WTC11 (cell line): ENCODE results near the gene AGAP1. TPM values are rescaled to one million over a fixed set of nuclear protein-coding genes. Genes with fewer than 3 reads are reported as not detected.

Experiments used
- ATAC-seq: fragments of 200-7000 bp; cut with Tn5 transposase; 2 replicates; pipeline ENCODE4 v1.10.0; 2021; ENCODE audit warnings: mild to moderate bottlenecking, moderate library complexity
- CTCF ChIA-PET: fragments of 300-600 bp; sonication (Branson Sonifier 250); formaldehyde crosslinking; loops from one replicate; lab custom pipeline; 2021; ENCODE audit warnings: antibody characterized with exemption; lab: Charles Lee
- POLR2A ChIA-PET: fragments of 350-600 bp; sonication (Branson Sonifier 250); formaldehyde crosslinking; loops from one replicate; lab custom pipeline; 2021; ENCODE audit warnings: antibody characterized with exemption; lab: Charles Lee
- DNase-seq: peaks from one replicate; pipeline ENCODE4 v3.0.0; 2021; ENCODE audit warnings: low spot score
- H3K27ac Mint-ChIP-seq: 2 replicates; pipeline ENCODE4 v1.8.0; 2021; ENCODE audit warnings: mixed read lengths
- H3K27me3 Mint-ChIP-seq: 2 replicates; pipeline ENCODE4 v1.8.0; 2021; ENCODE audit warnings: low read depth, mild to moderate bottlenecking, moderate library complexity, mixed read lengths
- H3K36me3 Mint-ChIP-seq: 2 replicates; pipeline ENCODE4 v1.8.0; 2021; ENCODE audit warnings: mixed read lengths
- H3K4me1 Mint-ChIP-seq: 2 replicates; pipeline ENCODE4 v1.8.0; 2022; ENCODE audit warnings: mixed read lengths
- H3K4me3 Mint-ChIP-seq: 2 replicates; pipeline ENCODE4 v1.8.0; 2021; ENCODE audit warnings: mild to moderate bottlenecking, moderate library complexity, mixed read lengths
- H3K9me3 Mint-ChIP-seq: 2 replicates; pipeline ENCODE4 v1.8.0; 2021; ENCODE audit warnings: mixed read lengths
- ATF1 ChIP-seq: sonication (generic); formaldehyde crosslinking; IDR thresholded peaks from 2 replicates; pipeline ENCODE4 v1.8.1; 2023; ENCODE audit warnings: mild to moderate bottlenecking, moderate library complexity, missing genetic modification reagents
- ATF6 ChIP-seq: sonication (generic); formaldehyde crosslinking; IDR thresholded peaks from 2 replicates; pipeline ENCODE4 v1.8.1; 2023; ENCODE audit warnings: mild to moderate bottlenecking, missing genetic modification reagents
- CREM ChIP-seq: sonication (generic); formaldehyde crosslinking; IDR thresholded peaks from 2 replicates; pipeline ENCODE4 v1.8.1; 2022; ENCODE audit warnings: mild to moderate bottlenecking, missing genetic modification reagents, moderate library complexity
- CTCF ChIP-seq: fragments of 200-600 bp; IDR thresholded peaks from 2 replicates; pipeline ENCODE4 v1.8.0; 2022; ENCODE audit warnings: antibody characterized with exemption
- EMX1 ChIP-seq: fragments of 250-450 bp; sonication (Bioruptor Pico); IDR thresholded peaks from 2 replicates; pipeline ENCODE4 v1.8.0; 2021; ENCODE audit warnings: mild to moderate bottlenecking
- ESRRA ChIP-seq: sonication (generic); formaldehyde crosslinking; IDR thresholded peaks from 2 replicates; pipeline ENCODE4 v1.8.1; 2022; ENCODE audit warnings: mild to moderate bottlenecking, missing genetic modification reagents, borderline replicate concordance
- FOXP4 ChIP-seq: sonication (generic); formaldehyde crosslinking; IDR thresholded peaks from 2 replicates; pipeline ENCODE4 v1.8.0; 2022; ENCODE audit warnings: mild to moderate bottlenecking, missing genetic modification reagents
- IRF2 ChIP-seq: sonication (generic); formaldehyde crosslinking; IDR thresholded peaks from 2 replicates; pipeline ENCODE4 v1.8.0; 2022; ENCODE audit warnings: low read depth, missing genetic modification reagents, borderline replicate concordance
- JAZF1 ChIP-seq: fragments of 250-450 bp; sonication (Bioruptor Pico); IDR thresholded peaks from 2 replicates; pipeline ENCODE4 v1.9.0; 2021; ENCODE audit warnings: moderate library complexity, mild to moderate bottlenecking, inconsistent platforms
- JUN ChIP-seq: sonication (generic); formaldehyde crosslinking; IDR thresholded peaks from 2 replicates; pipeline ENCODE4 v1.8.0; 2023; ENCODE audit warnings: mild to moderate bottlenecking, missing genetic modification reagents
- MXD4 ChIP-seq: fragments of 250-450 bp; sonication (Bioruptor Pico); IDR thresholded peaks from 2 replicates; pipeline ENCODE4 v1.8.0; 2021; ENCODE audit warnings: mild to moderate bottlenecking, moderate library complexity, borderline replicate concordance
- NR1H2 ChIP-seq: sonication (generic); formaldehyde crosslinking; IDR thresholded peaks from 2 replicates; pipeline ENCODE4 v1.9.0; 2021; ENCODE audit warnings: mild to moderate bottlenecking, moderate library complexity, missing genetic modification reagents
- NR2C2 ChIP-seq: sonication (generic); formaldehyde crosslinking; IDR thresholded peaks from 2 replicates; pipeline ENCODE4 v1.8.0; 2022; ENCODE audit warnings: mild to moderate bottlenecking, missing genetic modification reagents
- OVOL2 ChIP-seq: fragments of 250-450 bp; sonication (Bioruptor Pico); IDR thresholded peaks from 2 replicates; pipeline ENCODE4 v1.9.0; 2021; ENCODE audit warnings: mild to moderate bottlenecking, borderline replicate concordance
- PRRX2 ChIP-seq: fragments of 250-450 bp; sonication (Bioruptor Pico); IDR thresholded peaks from 2 replicates; pipeline ENCODE4 v1.8.0; 2021; ENCODE audit warnings: mild to moderate bottlenecking
- ZBTB21 ChIP-seq: sonication (generic); formaldehyde crosslinking; IDR thresholded peaks from 2 replicates; pipeline ENCODE4 v1.8.1; 2023; ENCODE audit warnings: mild to moderate bottlenecking, missing genetic modification reagents, borderline replicate concordance
- ZBTB43 ChIP-seq: sonication (generic); formaldehyde crosslinking; IDR thresholded peaks from 2 replicates; pipeline ENCODE4 v1.8.1; 2023; ENCODE audit warnings: mild to moderate bottlenecking, missing genetic modification reagents
- ZNF232 ChIP-seq: sonication (generic); formaldehyde crosslinking; IDR thresholded peaks from 2 replicates; pipeline ENCODE4 v1.8.0; 2022; ENCODE audit warnings: mild to moderate bottlenecking, missing genetic modification reagents
- ZSCAN18 ChIP-seq: fragments of 250-450 bp; sonication (Bioruptor Pico); IDR thresholded peaks from 2 replicates; pipeline ENCODE4 v2.1.2; 2022; ENCODE audit warnings: mild to moderate bottlenecking, moderate library complexity
- total RNA-seq: library from RNA; stranded (reverse); gene quantifications from 3 replicates; pipeline ENCODE4 v1.2.3, GENCODE V29; 2021
- TF ChIP-seq, protein P1 (sequence below): sonication (generic); formaldehyde crosslinking; IDR thresholded peaks from 2 replicates; pipeline ENCODE4 v1.8.0; 2022; ENCODE audit warnings: mild to moderate bottlenecking, missing genetic modification reagents

The AGAP1 gene
- total RNA-seq, 1 experiment from 2014 or later = 49.3 TPM

GRCh38 chr2:235847576-235847975, 353.7 kb downstream of the AGAP1 start:
- H3K4me1 Mint-ChIP-seq = peaks cover 26% of the 10 kb centered on the region
- ATAC-seq = no peak
- H3K4me3 Mint-ChIP-seq = no peak overlapping the region
- TF ChIP-seq FOXP4 (CRISPR knock-in tag) (no peak), OVOL2 (CRISPR knock-in tag) (no peak), ZNF232 (no peak), ZBTB21 (CRISPR knock-in tag) (no peak), MXD4 (CRISPR knock-in tag) (no peak), CTCF (no peak), ATF1 (CRISPR knock-in tag) (no peak), JAZF1 (CRISPR knock-in tag) (no peak), NR2C2 (CRISPR knock-in tag) (no peak), ESRRA (CRISPR knock-in tag) (no peak), PRRX2 (no peak), EMX1 (no peak), NR1H2 (CRISPR knock-in tag) (no peak), ZBTB43 (CRISPR knock-in tag) (no peak), IRF2 (CRISPR knock-in tag) (no peak), CREM (CRISPR knock-in tag) (no peak), ZSCAN18 (no peak), ATF6 (CRISPR knock-in tag) (no peak), JUN (CRISPR knock-in tag) (no peak)
- TF ChIP-seq, protein P1, sequence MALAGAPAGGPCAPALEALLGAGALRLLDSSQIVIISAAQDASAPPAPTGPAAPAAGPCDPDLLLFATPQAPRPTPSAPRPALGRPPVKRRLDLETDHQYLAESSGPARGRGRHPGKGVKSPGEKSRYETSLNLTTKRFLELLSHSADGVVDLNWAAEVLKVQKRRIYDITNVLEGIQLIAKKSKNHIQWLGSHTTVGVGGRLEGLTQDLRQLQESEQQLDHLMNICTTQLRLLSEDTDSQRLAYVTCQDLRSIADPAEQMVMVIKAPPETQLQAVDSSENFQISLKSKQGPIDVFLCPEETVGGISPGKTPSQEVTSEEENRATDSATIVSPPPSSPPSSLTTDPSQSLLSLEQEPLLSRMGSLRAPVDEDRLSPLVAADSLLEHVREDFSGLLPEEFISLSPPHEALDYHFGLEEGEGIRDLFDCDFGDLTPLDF = no peak
- H3K27me3 Mint-ChIP-seq = no peaks in the 10 kb centered on the region
- DNase-seq = peak; percentile 8
- ChIA-PET CTCF (no interaction called here), POLR2A (no interaction called here)
- H3K27ac Mint-ChIP-seq = no peak overlapping the region
- H3K9me3 Mint-ChIP-seq = no peaks in the 10 kb centered on the region
- no peaks in the 10 kb centered on the region for H3K36me3 Mint-ChIP-seq
